ENCODE results near the gene ZBTB20.
"Not testable (repeated sequence)": the region's sequence is repeated elsewhere in the genome, so short reads cannot be mapped to it uniquely, and the experiment has no call there.

ZBTB20 gene

DNA sequence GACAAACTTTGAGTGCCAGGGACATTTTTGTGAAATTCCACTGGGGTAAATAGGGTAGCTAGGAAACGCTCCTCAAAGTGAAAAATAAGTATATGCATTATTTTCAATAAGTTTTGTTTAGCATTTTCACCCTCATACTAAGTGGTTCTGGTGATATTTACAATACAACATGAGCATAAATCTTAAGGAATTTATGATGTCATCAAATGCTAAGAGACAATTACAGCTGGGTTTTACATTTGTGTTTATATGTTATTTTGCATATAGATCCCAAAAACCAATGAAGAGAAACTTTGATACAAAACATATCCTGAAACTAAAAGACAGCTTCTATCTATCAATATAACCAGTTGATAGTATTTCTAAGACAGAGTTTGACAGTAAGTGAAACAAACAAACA lies 323.1 kb downstream of the ZBTB20 start:
- no peak for DNase-seq

DNA sequence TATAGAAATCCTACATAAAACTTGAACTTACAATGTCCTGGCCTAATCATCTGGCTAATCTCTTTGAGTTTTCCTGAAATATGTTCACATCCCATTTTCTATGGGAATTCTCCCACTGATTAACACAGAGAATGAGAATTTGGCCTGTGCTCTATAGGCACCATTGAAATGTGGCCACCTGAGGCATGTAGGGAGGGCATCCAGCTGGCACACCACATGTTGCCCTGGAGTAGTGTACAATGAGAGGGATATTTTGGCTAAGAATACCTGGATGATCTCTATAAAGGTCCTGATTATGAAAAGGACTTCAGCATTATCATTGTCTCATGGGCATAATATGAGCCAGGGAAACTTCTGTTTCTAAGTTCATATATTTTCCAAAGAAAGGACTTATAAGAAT lies 324.0 kb downstream of the ZBTB20 start:
- peak; percentile 50 for DNase-seq

- DNase-seq: no peak
Observed at GRCh38 chr3:114816052-114816451, 331.0 kb downstream of the ZBTB20 start.

- not testable (repeated sequence) for DNase-seq
Observed at GRCh38 chr3:114812541-114813238, 334.4 kb downstream of the ZBTB20 start.

GRCh38 chr3:114809668-114810413 lies 337.2 kb downstream of the ZBTB20 start:
- no peak for DNase-seq

DNA sequence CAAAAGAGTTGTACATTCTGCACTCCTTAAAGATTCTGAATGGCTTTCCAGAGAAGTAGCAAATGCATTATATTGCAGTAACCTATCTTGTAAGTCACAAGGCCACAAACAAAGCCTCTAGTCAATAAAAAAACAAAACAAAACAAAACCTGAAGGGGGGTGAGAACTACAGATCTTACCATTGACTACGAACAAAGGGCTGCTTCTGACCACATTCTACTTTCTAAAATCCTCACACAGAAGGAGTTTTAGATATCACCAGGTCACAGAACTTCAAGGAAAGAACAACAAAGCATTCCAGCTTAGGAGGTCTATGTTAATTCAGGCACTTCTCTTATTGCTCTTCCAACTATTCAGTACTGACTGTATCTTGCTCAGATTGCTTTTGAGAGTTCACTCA lies 343.0 kb downstream of the ZBTB20 start:
- DNase-seq: no peak

DNA sequence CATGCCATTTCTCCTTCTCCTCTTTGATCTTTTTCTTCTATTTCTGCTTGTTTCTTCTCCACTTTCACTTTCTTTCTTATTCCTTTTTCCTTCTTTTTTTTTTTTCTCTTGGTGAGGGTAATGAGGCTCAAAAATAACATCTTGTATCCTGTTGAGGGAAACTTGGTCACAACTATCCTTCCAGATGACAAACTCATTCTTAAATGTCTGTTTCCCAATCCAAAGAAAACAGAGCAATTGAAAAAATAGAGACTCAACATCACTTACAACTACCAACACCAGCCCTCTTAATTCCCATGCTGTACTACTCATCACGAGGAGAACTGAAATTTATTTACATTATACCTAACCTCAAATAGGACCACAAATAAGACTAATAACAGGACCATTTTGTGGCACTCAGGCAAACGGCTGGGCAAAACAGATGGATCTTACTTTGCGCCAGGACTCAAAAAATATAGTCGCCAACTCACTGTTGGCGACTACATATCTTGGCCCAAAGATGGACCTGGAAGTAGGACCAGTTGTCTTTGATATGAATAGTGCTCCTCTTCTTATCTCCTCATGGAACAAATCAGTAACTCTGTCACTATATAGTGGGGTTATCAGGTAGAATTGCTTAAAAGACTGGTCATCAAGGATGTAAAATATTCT lies 343.9 kb downstream of the ZBTB20 start:
- no peak for DNase-seq

DNA sequence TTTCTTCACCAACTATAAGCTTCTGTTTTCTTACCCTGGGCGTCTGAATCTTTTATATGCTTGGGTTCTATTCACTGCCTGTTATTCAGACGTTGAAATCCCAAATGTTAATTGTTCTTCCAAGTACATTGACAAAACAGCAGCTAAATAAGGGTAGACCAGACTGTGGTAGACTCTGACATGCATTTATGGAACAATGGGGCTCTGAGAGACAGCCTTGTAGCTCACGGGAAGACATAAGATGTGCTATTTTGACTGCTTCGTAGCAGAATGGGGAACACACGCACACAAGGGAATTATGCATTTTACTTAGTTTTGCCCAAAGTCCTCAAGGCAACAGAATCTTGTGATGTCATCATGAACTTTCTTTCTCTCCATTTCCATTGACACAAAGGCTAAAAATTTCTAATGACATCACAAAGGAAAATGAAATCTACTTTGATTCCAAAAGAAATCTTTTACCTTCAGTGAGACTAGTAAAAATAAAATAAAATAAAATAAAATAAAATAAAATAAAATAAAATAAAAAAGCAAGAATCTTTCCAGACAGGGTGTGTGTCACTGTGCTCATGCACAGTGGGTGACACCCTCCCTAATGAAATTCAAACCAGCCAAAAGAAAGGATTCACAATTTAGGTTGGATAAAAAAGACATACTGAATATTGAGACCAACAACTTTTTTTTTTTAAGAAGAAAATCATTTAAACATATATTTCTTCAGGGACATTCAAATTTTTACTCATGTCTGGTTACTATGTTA lies 346.6 kb downstream of the ZBTB20 start:
- DNase-seq: no peak

DNA sequence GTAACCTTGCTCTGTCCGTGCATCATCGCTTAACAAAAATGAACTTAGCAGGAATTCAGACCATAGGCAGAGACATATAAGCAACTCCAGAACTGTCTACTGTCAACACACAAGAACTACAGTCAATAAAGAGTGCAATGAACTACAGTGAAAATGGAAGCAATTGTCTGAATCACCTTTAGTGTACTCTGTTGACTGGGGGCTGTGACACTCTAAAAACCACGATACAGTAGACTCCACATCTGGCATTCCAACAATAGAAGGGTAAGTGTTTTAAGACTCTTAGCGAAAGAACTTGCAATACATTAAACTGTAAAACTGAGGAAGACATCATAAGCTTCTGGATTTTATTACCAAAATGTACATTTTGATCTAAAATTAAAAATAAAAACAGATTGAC lies 347.3 kb downstream of the ZBTB20 start:
- DNase-seq: no peak

- peak; percentile 7 for DNase-seq
Observed at GRCh38 chr3:114796796-114797195, 350.3 kb downstream of the ZBTB20 start.

DNA sequence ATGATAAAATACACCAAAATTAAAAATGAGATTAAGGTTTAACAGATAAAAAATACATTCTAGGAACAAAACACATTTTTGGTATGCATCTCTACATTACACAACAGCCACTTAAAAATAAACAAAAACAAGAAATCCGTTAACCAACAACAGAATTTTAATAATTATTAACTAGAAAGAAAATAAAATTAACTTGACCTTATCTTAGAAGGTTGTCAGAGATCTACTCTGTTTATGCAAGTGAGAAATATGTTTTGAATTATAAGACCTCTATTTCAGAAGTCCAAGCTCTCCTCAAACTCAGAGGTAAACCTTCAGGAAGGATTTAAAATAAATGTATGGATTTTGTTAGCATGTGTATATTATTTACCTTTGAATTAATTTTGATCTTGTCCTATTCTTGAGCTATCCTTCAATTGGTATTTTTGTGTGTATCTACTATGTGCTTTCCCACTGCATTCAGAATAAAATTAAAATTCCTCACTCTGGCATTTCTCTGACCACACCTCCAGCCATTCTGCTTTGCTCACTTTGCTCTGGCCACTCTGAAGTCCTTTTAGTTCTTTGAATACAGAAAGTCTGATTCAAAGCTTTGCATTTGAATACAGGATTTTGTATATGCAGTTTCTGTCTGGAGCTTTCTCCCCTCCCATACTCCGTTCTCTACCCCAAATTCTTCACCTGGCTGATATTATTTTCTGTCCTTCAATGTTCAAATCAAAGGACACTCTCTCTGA lies 352.0 kb downstream of the ZBTB20 start:
- no peak for DNase-seq

DNA sequence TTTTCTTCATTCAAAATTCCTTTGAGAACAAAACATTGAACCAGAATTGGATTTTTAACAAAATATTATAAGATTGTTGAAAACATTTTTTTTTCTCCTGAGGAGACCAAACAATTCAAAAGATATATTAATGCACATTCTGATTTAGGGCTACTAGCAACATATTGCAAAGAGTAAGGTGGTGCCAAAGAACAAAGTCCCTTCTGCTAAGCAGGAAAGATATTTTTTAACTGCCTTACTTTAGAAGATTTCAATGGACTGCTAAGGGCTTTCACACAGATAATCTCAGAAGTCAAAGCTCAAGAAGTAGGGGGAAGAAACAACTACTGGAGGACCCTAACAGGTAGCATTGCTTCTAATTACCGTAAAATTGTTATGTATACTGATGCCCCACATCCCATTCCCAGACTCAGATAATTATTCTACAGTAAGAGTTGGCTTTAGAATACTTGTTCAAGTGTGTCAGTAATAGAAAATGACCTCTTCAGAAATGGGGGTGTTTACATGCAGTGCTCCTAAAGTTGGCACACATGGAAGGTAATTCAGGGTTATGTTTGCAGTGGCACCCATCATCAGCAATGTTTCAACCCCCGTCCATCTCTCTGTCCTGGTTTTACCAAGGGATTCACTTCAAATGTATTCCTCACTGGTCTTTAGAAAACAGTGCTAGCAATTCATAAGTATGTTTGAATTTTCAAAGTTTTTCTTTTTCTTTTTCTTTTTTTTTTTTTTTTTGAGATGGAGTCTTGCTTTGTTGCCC lies 354.7 kb downstream of the ZBTB20 start:
- no peak for DNase-seq

GRCh38 chr3:114790752-114791151 lies 356.3 kb downstream of the ZBTB20 start:
- no peak for DNase-seq

DNA sequence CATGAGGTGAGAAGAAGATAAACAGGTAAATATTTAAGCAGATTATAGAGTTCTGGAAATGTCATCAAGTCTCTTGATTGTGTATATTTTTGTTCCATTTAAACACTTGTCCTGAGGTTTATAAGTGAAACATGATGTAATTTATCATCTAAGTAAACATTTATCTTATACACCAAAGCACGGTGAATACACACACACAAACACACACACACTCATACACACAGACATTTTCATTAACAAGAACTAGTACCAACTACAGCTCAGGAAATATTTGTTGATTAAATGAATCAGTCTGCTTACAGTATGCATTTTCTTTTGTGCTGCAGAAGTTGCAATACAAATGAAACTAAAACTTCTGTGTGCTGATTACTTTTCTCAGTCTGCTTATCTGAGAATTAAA lies 357.3 kb downstream of the ZBTB20 start:
- no peak for DNase-seq

- peak; percentile 57 for DNase-seq
Observed at GRCh38 chr3:114775395-114775794, 371.7 kb downstream of the ZBTB20 start.

- no peak for DNase-seq
Observed at GRCh38 chr3:114770874-114771273, 376.2 kb downstream of the ZBTB20 start.

- DNase-seq: peak; percentile 51
Observed at GRCh38 chr3:114764056-114764492, 383.0 kb downstream of the ZBTB20 start.

- DNase-seq: peak; percentile 11
Observed at GRCh38 chr3:114762144-114762543, 384.9 kb downstream of the ZBTB20 start.

- no peak for DNase-seq
Observed at GRCh38 chr3:114760679-114761078, 386.4 kb downstream of the ZBTB20 start.

DNA sequence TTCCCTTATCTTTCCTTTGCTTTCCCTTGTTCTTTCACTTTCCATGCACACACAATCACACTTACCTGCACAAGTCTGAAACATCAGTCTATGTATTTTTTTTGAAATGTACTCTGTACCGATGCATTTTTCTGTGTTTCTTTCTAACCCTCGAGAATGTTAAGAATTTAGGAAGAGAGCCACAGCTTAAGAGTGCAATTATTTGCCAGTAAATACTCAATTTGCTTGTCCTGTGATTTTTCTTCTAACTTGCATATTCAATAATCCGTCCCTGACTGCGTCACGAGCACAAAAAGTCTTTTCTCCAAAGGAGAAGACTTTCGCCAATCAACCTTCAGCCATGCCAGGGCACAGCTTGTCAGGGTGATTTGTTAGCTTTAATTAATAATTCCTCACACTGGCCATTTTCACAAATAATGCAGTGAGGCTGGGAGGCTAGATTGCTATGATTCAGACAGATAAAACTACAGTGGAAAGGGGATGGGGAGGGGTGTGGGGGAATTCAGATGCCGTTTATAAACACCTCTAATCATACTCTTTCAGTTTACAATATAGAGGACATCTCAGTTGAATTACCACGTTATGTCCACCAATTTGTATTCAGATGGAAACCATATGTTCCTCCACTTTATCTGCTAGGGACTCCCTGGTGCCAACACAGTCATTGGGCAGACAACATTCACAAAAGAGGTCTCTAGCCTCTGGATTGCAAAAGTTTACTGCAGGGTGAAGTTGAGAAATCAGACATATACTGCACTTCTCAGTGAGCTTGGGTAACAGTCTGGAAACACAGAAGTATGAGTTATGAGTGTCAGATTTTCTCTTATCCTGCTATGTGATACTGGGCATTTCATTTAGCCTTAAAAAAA lies 388.0 kb downstream of the ZBTB20 start:
- DNase-seq: peak; percentile 35
